ENCODE results near the gene ATRX. TPM values are rescaled to one million over a fixed set of nuclear protein-coding genes. Genes with fewer than 3 reads are reported as not detected.

ATRX gene
- total and polyA plus RNA-seq, 2 donors (not counting 1 experiment from before 2014, with no cell fraction given) = 19.3 to 173 TPM

DNA sequence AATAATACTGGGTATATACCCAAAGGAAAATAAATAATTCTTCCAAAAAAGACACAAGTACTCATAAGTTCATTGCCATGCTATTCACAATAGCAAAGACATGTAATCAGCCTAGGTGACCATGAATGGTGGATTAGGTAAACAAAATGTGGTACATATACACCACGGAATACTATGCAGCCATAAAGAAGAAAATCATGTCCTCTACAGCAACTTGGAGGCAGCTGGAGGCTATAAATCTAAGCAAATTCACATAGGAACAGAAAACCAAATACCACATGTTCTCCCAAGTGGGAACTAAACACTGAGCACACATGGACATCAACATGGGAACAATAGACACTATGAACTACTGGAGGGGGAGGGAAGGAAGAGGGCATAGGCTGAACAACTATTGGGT lies 146.2 kb downstream of the ATRX start:
- no peaks in the 10 kb centered on the region for H4K20me1 ChIP-seq (ENCODE audit: control insufficient read depth, insufficient read depth, low read length, poor library complexity, severe bottlenecking)
- Mint-ChIP-seq H3K27ac (no peak overlapping the region), H3K4me3 (no peak overlapping the region), H3K27me3 (no peaks in the 10 kb centered on the region), H3K9me3 (ENCODE audit: insufficient read depth) (no peaks in the 10 kb centered on the region), H3K4me1 (peaks cover 2% of the 10 kb centered on the region)
- no peak for TF ChIP-seq EZH2 (IDR thresholded peaks at IDR 0.05; ENCODE audit: borderline replicate concordance, insufficient read depth, low read depth, low read length, poor library complexity, severe bottlenecking)
- TF ChIP-seq, protein P1, sequence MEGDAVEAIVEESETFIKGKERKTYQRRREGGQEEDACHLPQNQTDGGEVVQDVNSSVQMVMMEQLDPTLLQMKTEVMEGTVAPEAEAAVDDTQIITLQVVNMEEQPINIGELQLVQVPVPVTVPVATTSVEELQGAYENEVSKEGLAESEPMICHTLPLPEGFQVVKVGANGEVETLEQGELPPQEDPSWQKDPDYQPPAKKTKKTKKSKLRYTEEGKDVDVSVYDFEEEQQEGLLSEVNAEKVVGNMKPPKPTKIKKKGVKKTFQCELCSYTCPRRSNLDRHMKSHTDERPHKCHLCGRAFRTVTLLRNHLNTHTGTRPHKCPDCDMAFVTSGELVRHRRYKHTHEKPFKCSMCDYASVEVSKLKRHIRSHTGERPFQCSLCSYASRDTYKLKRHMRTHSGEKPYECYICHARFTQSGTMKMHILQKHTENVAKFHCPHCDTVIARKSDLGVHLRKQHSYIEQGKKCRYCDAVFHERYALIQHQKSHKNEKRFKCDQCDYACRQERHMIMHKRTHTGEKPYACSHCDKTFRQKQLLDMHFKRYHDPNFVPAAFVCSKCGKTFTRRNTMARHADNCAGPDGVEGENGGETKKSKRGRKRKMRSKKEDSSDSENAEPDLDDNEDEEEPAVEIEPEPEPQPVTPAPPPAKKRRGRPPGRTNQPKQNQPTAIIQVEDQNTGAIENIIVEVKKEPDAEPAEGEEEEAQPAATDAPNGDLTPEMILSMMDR (IDR thresholded peaks at IDR 0.05) = no peak
- H3K4me3 ChIP-seq (ENCODE audit: control extremely low read depth in 1 of 5, extremely low read depth in 1 of 5, insufficient read depth in 1 of 5, low read depth in 2 of 5, low read length in 4 of 5) = no peak overlapping the region
- intact Hi-C loops (cut with micrococcal nuclease) = no loop called here
- H3K36me3 ChIP-seq (replicated peaks in 1 of 2; ENCODE audit: control extremely low read depth in 1 of 2, control insufficient read depth in 1 of 2, extremely low read depth in 1 of 2, insufficient read depth in 2 of 2, low read length in 1 of 2) = peaks cover 5 to 30% of the 10 kb centered on the region in 2 experiments
- peaks cover 7% of the 10 kb centered on the region for H3K79me2 ChIP-seq (ENCODE audit: control insufficient read depth, insufficient read depth, low read length)
- ATAC-seq (ENCODE audit: low read depth) (no peak), DNase-seq (no peak)
- H3K27ac ChIP-seq (ENCODE audit: low read length in 2 of 2) = no peak overlapping the region
- H3K4me2 ChIP-seq (replicated peaks; ENCODE audit: low read depth, low read length, poor library complexity, severe bottlenecking) = no peak overlapping the region
- no CpG with 5 or more reads among the region's 1 CpG for WGBS (ENCODE audit: insufficient coverage)
- no peaks in the 10 kb centered on the region for H3K4me1 ChIP-seq (ENCODE audit: control insufficient read depth in 2 of 2, insufficient read depth in 2 of 2, low read length in 2 of 2)
- H3K9me3 ChIP-seq (ENCODE audit: control extremely low read depth in 1 of 3, control insufficient read depth in 2 of 3, insufficient read depth in 1 of 3, low read length in 2 of 3) = peaks cover 0 to 1% (median 0%) of the 10 kb centered on the region in 3 donors
- no peak overlapping the region for H2AFZ ChIP-seq (ENCODE audit: insufficient read depth, low read depth, low read length, poor library complexity, severe bottlenecking)
- H3K27me3 ChIP-seq (replicated peaks in 1 of 4; ENCODE audit: control extremely low read depth in 1 of 4, control insufficient read depth in 3 of 4, insufficient read depth in 4 of 4, low read length in 3 of 4) = no peaks in the 10 kb centered on the region
- ChIA-PET CTCF (no interaction called here), POLR2A (no interaction called here)
- no peak overlapping the region for H3K9ac ChIP-seq (ENCODE audit: low read length)

DNA sequence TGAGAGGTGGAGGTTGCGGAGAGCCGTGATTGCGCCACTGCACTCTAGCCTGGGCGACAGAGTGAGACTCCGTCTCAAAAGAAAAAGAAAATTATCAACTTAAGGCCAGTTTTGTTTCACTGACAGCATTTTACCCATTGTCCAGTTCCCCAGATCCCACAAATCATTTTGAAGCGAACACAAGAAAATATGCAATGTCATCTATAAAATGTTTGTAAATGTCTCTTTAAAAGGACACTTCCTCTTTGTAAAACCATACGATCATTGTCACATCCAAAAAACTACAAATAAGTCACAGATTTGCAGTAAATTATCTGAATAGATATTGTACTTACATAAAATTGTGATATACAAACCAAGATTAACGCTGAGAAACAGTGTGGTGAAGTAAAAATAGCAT lies 147.6 kb downstream of the ATRX start:
- peaks cover 5 to 33% of the 10 kb centered on the region in 2 experiments for H3K36me3 ChIP-seq (replicated peaks in 1 of 2; ENCODE audit: control extremely low read depth in 1 of 2, control insufficient read depth in 1 of 2, extremely low read depth in 1 of 2, insufficient read depth in 2 of 2, low read length in 1 of 2)
- no peak overlapping the region for H3K27ac Mint-ChIP-seq
- peaks cover 0 to 1% (median 0%) of the 10 kb centered on the region in 3 donors for H3K9me3 ChIP-seq (ENCODE audit: control extremely low read depth in 1 of 3, control insufficient read depth in 2 of 3, insufficient read depth in 1 of 3, low read length in 2 of 3)
- ATAC-seq (ENCODE audit: low read depth) = no peak
- no peaks in the 10 kb centered on the region for H3K27me3 Mint-ChIP-seq
- H3K4me2 ChIP-seq (replicated peaks; ENCODE audit: low read depth, low read length, poor library complexity, severe bottlenecking) = no peak overlapping the region
- no peak for TF ChIP-seq EZH2 (IDR thresholded peaks at IDR 0.05; ENCODE audit: borderline replicate concordance, insufficient read depth, low read depth, low read length, poor library complexity, severe bottlenecking)
- TF ChIP-seq, protein P1 (IDR thresholded peaks at IDR 0.05) = no peak
- H3K4me3 Mint-ChIP-seq = no peak overlapping the region
- H3K4me1 Mint-ChIP-seq = peaks cover 2% of the 10 kb centered on the region
- H3K79me2 ChIP-seq (ENCODE audit: control insufficient read depth, insufficient read depth, low read length) = no peaks in the 10 kb centered on the region
- no peak overlapping the region for H3K27ac ChIP-seq (ENCODE audit: low read length in 2 of 2)
- H3K9me3 Mint-ChIP-seq (ENCODE audit: insufficient read depth) = no peaks in the 10 kb centered on the region
- no peak overlapping the region for H3K4me3 ChIP-seq (ENCODE audit: control extremely low read depth in 1 of 5, extremely low read depth in 1 of 5, insufficient read depth in 1 of 5, low read depth in 2 of 5, low read length in 4 of 5)
- no peaks in the 10 kb centered on the region for H3K27me3 ChIP-seq (replicated peaks in 1 of 4; ENCODE audit: control extremely low read depth in 1 of 4, control insufficient read depth in 3 of 4, insufficient read depth in 4 of 4, low read length in 3 of 4)
- DNase-seq = no peak
- intact Hi-C loops (cut with micrococcal nuclease) = no loop called here
- H3K9ac ChIP-seq (ENCODE audit: low read length) = no peak overlapping the region
- H2AFZ ChIP-seq (ENCODE audit: insufficient read depth, low read depth, low read length, poor library complexity, severe bottlenecking) = no peak overlapping the region
- no peaks in the 10 kb centered on the region for H4K20me1 ChIP-seq (ENCODE audit: control insufficient read depth, insufficient read depth, low read length, poor library complexity, severe bottlenecking)
- no CpG with 5 or more reads among the region's 8 CpGs for WGBS (ENCODE audit: insufficient coverage)
- ChIA-PET CTCF (no interaction called here), POLR2A (no interaction called here)
- H3K4me1 ChIP-seq (ENCODE audit: control insufficient read depth in 2 of 2, insufficient read depth in 2 of 2, low read length in 2 of 2) = no peaks in the 10 kb centered on the region

All from B cell (primary cell).